Mesothelial cell of epicardium (in vitro differentiated cells): ENCODE results near the gene ATXN7L1. TPM values are rescaled to one million over a fixed set of nuclear protein-coding genes. Genes with fewer than 3 reads are reported as not detected.

Experiments used
- DNase-seq, 2 experiments: peaks; one replicate each; pipeline ENCODE4 v3.0.0; 2021; ENCODE audit warnings: low spot score in 2 of 2; ENCODE audit not compliant: unreplicated experiment in 2 of 2
- H3K27ac Mint-ChIP-seq: 2 replicates; pipeline ENCODE4 v1.8.0; 2021; ENCODE audit warnings: mixed read lengths
- H3K27me3 Mint-ChIP-seq: 2 replicates; pipeline ENCODE4 v1.8.0; 2021; ENCODE audit warnings: low read depth, mixed read lengths
- H3K36me3 Mint-ChIP-seq: 2 replicates; pipeline ENCODE4 v1.8.0; 2021; ENCODE audit warnings: mixed read lengths
- H3K4me1 Mint-ChIP-seq: 2 replicates; pipeline ENCODE4 v1.8.0; 2021; ENCODE audit warnings: mixed read lengths
- H3K4me3 Mint-ChIP-seq: 2 replicates; pipeline ENCODE4 v1.8.0; 2021; ENCODE audit warnings: mild to moderate bottlenecking, moderate library complexity, mixed read lengths
- H3K9me3 Mint-ChIP-seq: 2 replicates; pipeline ENCODE4 v1.8.0; 2021; ENCODE audit warnings: mixed read lengths
- total RNA-seq: library from RNA; stranded (reverse); gene quantifications from 3 replicates; pipeline ENCODE4 v1.2.1, GENCODE V29; 2021
- TF ChIP-seq, protein P1 (sequence below): fragments of 200-600 bp; sonication (generic); IDR thresholded peaks from one replicate; pipeline ENCODE4 v1.5.0; 2021; ENCODE audit warnings: antibody characterized with exemption; ENCODE audit not compliant: unreplicated experiment

Gene ATXN7L1
- total RNA-seq, 1 donor from 2014 or later, result 18.0 TPM

- H3K27me3 Mint-ChIP-seq, result no peaks in the 10 kb centered on the region
- TF ChIP-seq, protein P1, sequence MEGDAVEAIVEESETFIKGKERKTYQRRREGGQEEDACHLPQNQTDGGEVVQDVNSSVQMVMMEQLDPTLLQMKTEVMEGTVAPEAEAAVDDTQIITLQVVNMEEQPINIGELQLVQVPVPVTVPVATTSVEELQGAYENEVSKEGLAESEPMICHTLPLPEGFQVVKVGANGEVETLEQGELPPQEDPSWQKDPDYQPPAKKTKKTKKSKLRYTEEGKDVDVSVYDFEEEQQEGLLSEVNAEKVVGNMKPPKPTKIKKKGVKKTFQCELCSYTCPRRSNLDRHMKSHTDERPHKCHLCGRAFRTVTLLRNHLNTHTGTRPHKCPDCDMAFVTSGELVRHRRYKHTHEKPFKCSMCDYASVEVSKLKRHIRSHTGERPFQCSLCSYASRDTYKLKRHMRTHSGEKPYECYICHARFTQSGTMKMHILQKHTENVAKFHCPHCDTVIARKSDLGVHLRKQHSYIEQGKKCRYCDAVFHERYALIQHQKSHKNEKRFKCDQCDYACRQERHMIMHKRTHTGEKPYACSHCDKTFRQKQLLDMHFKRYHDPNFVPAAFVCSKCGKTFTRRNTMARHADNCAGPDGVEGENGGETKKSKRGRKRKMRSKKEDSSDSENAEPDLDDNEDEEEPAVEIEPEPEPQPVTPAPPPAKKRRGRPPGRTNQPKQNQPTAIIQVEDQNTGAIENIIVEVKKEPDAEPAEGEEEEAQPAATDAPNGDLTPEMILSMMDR, result no peak
- peaks cover 4% of the 10 kb centered on the region for H3K36me3 Mint-ChIP-seq
- no peak overlapping the region for H3K27ac Mint-ChIP-seq
- DNase-seq, result no peak
- H3K4me1 Mint-ChIP-seq, result peaks cover 11% of the 10 kb centered on the region
- H3K4me3 Mint-ChIP-seq, result no peak overlapping the region
- peaks cover 3% of the 10 kb centered on the region for H3K9me3 Mint-ChIP-seq
These were observed 67.5 kb downstream of the ATXN7L1 start for GRCh38 chr7:105808703-105809590.

GRCh38 chr7:105808209-105808608 is 68.2 kb downstream of the ATXN7L1 start:
- Mint-ChIP-seq H3K4me1 (peaks cover 11% of the 10 kb centered on the region), H3K27ac (no peak overlapping the region), H3K9me3 (peaks cover 3% of the 10 kb centered on the region), H3K4me3 (no peak overlapping the region), H3K36me3 (peaks cover 4% of the 10 kb centered on the region), H3K27me3 (no peaks in the 10 kb centered on the region)
- no peak for DNase-seq
- TF ChIP-seq, protein P1, result no peak

- Mint-ChIP-seq H3K36me3 (peaks cover 4% of the 10 kb centered on the region), H3K9me3 (peaks cover 3% of the 10 kb centered on the region), H3K27ac (no peak overlapping the region), H3K4me3 (no peak overlapping the region), H3K4me1 (peaks cover 11% of the 10 kb centered on the region), H3K27me3 (no peaks in the 10 kb centered on the region)
- no peak for DNase-seq
- TF ChIP-seq, protein P1, result no peak
These were observed 69.0 kb downstream of the ATXN7L1 start for GRCh38 chr7:105807448-105807762.

- H3K9me3 Mint-ChIP-seq, result peaks cover 3% of the 10 kb centered on the region
- no peak overlapping the region for H3K4me3 Mint-ChIP-seq
- peaks cover 11% of the 10 kb centered on the region for H3K4me1 Mint-ChIP-seq
- TF ChIP-seq, protein P1, result no peak
- no peaks in the 10 kb centered on the region for H3K27me3 Mint-ChIP-seq
- H3K27ac Mint-ChIP-seq, result no peak overlapping the region
- peaks cover 4% of the 10 kb centered on the region for H3K36me3 Mint-ChIP-seq
- no peak for DNase-seq
These were observed 69.6 kb downstream of the ATXN7L1 start for GRCh38 chr7:105806592-105807447.

GRCh38 chr7:105805447-105806019 is 70.9 kb downstream of the ATXN7L1 start:
- TF ChIP-seq, protein P1, result no peak
- DNase-seq, result no peak
- no peak overlapping the region for H3K27ac Mint-ChIP-seq
- peaks cover 4% of the 10 kb centered on the region for H3K36me3 Mint-ChIP-seq
- no peaks in the 10 kb centered on the region for H3K27me3 Mint-ChIP-seq
- H3K4me3 Mint-ChIP-seq, result no peak overlapping the region
- peaks cover 3% of the 10 kb centered on the region for H3K9me3 Mint-ChIP-seq
- H3K4me1 Mint-ChIP-seq, result peaks cover 11% of the 10 kb centered on the region
